ENCODE measurements around the gene PDIA2.
"Not testable (repeated sequence)": the region's sequence is repeated elsewhere in the genome, so short reads cannot be mapped to it uniquely, and the experiment has no call there.

Gene PDIA2, protein sequence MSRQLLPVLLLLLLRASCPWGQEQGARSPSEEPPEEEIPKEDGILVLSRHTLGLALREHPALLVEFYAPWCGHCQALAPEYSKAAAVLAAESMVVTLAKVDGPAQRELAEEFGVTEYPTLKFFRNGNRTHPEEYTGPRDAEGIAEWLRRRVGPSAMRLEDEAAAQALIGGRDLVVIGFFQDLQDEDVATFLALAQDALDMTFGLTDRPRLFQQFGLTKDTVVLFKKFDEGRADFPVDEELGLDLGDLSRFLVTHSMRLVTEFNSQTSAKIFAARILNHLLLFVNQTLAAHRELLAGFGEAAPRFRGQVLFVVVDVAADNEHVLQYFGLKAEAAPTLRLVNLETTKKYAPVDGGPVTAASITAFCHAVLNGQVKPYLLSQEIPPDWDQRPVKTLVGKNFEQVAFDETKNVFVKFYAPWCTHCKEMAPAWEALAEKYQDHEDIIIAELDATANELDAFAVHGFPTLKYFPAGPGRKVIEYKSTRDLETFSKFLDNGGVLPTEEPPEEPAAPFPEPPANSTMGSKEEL

DNA sequence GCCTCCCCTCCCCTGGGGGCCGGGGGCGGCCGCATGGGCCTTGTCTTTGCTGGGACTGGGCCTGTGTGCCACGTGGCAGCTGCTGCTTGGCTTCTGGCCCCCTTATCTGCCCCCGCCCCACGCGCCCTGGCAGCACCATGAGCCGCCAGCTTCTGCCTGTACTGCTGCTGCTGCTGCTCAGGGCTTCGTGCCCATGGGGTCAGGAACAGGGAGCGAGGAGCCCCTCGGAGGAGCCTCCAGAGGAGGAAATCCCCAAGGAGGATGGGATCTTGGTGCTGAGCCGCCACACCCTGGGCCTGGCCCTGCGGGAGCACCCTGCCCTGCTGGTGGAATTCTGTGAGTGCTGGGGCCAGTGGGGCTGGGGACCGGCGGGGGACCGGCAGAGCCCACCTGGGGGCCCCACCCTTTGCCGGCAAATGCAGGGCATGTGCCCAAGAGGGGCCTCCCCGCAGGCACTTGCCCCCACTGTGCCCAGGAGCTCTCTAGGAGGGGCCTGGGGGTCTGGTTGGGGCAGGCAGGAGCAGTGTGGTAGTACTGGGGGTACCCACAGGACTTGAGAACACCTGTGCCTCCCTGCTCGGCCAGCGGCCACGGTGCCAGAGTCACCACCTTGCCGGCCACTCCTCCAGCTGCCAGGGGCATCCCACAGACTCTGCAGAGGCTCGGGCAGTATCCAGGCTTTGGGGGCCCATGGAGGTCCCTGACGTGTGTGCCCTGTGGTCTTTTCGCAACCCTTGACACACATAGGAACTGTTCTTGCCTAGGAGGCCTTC, at the start of gene PDIA2:
Gene PDIA2 (plus strand): TSS at position 132 of the 773 bp plus-strand sequence. CDS start 6 bp downstream, at position 138.
- DNase-seq (ENCODE audit: low spot score), result no peak

DNA sequence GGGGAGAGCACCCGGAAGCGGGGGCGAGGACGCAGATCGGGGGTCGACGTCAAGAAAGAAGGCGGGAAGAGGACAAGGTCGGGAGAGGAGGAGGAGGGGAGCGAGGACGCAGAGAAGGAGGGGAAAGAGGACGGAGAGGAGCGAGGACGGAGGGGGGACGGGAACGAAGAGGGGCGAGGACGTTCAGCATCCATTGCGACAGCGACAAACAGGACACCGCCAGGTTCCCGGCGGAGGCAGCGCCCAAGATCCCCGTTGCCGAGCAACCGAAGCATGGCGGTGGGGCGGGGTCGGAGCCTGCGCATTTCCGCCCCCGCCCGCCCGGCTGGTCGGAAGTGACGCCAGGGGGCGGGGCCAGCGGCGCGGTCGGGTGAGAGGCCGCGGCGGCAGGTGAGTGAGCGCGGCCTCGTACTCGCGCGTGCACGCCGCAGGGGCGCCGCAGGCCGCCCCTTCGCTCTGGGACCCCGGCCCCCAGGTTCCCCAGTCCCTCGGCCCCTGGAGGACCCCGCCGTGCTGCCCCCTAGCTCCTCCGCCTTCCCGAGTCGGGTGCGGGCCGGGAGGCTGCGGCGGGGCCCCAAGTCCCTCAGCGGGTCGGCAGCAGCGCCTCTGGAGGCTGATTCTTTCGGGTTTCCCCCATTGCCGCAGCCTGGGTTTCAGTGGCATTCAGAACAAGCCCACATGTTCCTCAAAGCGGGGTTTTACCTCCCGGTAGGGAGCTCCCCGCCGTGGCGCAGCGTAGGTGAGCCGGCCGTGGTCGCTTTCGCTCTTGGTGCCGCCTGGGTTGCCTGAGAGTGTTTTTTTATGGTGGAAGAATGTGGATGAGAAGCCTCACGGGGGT, 48.3 kb upstream of the PDIA2 start, which contains the start of gene FAM234A:
Gene FAM234A (plus strand): TSS at position 354 of the 838 bp plus-strand sequence. CDS start 19,593 bp downstream, outside the sequence.
- peak; percentile 99 for DNase-seq (ENCODE audit: low spot score)

DNA sequence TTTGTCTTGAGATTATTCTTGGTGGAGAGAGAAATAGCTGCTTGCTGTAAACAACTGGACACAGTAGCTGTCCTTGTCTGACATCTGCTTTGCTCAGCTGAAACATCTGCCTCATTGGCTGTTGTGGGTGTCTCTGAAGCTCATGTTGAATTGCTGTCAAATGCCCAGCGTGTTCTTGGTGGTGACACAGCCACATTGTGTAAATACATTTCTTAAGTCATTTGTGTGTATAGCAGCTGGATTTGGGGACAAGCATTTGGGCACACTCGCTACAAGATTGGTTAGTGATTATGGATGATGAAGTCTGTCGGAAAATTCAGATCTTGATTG, 43.1 kb upstream of the PDIA2 start:
- DNase-seq (ENCODE audit: low spot score), result peak; percentile 22

DNA sequence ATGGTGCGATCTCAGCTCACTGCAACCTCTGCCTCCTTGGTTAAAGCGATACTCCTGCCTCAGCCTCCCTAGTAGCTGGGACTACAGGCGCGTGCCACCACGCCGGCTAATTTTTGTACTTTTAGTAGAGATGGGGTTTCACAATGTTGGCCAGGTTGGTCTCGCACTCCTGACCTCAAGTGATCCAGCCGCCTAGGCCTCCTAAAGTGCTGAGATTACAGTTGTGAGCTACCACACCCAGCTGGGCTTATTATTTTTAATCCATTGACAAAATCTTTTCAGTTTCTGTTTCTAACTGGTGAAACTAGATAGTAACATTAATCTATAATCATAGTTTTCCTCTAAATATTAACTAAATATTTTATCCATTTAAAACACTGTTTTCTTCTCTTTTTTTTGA, 42.4 kb upstream of the PDIA2 start:
- DNase-seq (ENCODE audit: low spot score), result no peak

DNA sequence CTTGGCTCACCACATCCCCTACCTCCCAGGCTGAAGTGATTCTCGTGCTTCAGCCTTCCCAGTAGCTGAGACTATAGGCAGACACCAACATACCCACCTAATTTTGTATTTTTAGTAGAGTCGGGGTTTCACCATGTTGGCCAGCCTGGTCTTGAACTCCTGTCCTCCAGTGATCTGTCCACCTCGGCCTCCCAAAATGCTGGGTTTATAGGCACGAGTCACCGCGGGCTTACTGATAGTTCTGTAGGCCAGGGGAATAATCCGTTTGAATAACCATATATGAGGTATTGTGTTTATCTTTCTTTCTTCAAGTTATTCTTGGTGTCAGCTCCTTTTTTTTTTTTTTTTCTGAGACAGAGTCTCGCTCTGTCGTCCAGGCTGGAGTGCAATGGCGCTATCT, 40.7 kb upstream of the PDIA2 start:
- DNase-seq (ENCODE audit: low spot score), result no peak

DNA sequence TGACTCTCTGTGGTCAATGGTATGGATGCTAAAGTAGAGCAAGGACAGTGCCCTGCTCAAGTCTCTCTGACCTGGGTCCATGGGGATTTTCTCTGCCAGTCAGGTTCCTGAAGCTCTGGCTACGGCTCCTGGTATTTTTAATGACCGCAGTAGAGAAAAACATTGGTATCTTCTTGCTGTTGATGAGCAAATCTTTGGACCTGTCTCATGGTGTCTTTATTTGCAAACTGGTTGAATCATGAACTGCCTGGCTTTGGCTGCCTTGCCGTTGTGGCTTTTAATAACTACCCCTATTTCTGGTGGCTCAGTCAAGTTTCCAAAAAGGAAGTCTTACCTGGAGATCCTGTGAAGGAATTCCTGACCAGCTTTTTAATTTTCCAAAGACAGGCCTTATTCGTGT, 39.6 kb upstream of the PDIA2 start:
- DNase-seq (ENCODE audit: low spot score), result no peak

DNA sequence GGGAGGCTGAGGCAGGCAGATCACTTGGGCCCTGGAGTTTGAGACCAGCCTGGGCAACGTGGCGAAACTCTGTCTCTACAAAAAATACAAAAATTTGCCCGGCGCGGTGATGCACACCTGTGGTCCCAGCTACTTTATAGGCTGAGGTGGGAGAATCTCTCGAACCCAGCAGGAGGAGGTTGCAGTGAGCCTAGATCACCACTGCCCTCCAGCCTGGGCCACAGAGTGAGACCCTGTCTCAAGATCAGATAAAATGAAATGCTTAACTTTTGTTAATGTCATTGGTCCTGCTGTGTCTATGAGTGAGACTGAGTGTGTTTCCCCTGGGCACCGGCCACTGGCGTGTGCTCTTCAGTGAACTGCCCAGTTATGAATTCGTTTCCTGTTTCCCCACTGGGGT, 37.9 kb upstream of the PDIA2 start:
- DNase-seq (ENCODE audit: low spot score), result no peak

DNA sequence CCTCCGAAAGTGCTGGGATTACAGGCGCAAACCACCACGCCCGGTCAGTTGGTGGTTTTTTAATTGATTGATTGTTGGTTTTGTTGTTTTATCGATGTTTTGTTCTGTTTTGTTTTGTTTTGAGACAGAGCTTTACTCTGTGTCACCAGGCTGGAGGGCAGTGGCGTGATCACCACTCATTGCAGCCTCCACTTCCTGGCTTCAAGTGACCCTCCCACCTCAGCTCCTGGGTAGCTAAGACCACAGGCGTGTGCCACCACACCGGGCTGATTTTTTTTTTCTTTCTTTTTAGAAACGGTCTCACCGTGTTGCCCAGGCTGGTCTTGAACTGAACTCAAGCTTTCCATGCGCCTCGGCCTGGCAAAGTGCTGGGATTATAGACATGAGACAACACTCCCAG, 35.9 kb upstream of the PDIA2 start:
- DNase-seq (ENCODE audit: low spot score), result no peak

DNA sequence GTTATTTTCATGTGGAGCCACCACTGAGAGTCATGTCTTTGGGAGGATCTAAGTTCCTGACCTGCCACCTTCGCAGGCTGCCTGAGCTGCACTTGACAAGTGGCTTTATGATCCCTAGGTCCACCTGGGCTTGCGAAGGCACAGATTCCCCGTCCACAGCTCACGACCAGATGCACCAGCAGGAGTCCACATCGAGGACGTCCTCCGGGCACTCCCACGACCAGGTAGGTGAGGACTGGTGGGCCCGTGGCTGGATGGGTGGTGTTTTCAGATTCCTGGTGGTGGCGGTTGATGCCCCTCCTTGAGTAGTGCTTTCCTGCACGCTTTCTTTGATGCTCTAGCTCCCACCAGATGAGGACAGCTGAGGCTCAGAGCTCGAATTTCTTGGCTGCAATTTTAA, 33.5 kb upstream of the PDIA2 start:
- no peak for DNase-seq (ENCODE audit: low spot score)

DNA sequence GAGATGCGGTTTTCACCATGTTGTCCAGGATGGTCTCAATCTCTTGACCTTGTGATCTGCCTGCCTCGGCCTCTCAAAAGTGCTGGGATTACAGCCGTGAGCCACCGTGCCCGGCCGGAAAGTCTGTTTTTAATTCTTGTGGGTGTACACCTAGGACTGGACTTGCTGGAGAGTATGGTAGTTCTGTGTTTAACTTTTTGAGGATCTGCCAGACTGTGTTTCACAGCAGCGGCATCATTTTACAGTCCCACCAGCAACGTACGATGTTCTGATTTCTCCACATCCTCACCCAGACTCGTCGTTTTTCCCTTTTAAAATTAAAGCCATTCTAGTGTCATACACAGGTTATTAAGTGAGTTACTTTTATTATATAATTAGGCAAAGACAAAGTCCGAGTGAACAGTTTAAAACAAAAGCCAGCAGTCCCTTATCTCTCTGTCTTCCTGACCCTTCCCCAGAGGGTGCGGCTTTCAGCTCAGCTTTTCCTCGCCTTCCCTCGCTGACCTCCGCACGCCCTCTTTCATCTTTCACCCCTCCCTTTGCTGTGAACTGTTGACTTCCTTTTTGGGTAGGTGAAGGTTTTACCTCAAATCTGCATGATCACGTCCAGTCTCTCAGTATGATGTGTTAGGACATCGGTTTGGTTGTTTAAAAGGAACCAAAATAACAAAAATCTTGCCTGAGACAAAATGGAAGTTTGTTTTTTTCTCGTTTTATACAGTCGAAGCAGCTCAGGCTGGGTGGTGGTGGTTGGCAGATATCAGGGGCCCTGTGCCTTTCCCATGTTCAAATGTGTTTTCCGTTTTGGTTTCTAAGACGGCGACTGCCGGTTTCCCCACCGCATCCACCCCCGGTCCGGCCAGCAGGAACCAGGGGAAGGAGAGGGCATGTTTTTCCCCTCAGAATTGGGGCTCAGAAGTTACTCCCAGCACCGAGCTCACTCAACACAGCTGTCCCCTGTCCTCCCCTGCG, 30.3 kb upstream of the PDIA2 start:
- no peak for DNase-seq (ENCODE audit: low spot score)

DNA sequence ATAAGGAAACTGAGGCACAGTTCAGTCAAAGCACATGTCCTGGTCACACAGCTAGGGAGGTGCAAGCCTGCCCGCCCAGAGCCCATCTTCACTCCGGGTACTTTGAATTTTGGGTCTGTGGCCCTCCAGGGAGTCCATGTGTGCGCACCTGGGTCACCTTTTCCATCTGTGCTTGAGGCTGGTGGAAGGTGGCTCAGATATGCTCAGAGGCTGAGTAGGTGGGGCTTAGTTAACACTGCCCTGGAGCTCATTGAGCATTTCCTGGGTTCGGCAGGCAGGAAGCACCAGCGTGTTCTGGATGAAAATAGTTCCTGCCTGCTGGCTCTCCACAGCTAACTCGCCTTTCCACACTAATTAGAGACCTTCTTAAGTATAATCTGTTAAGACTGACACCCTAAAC, 29.1 kb upstream of the PDIA2 start:
- no peak for DNase-seq (ENCODE audit: low spot score)

DNA sequence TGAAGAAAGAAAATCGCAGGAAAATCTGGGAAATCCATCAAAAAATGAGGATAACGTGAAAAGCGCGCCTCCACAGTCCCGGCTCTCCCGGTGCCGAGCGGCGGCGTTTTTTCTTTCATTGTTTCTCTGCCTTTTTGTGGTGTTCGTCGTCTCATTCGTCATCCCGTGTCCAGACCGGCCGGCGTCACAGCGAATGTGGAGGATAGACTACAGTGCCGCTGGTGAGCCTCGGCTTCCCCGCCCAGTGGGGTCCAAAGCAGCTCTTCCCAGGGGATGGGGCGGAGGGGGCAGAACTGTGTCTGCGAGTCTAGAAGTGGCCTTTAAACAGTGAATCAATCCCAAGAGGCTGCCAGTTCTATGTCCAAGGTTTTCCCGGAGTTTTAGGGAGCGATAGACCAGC, 28.5 kb upstream of the PDIA2 start:
- no peak for DNase-seq (ENCODE audit: low spot score)

DNA sequence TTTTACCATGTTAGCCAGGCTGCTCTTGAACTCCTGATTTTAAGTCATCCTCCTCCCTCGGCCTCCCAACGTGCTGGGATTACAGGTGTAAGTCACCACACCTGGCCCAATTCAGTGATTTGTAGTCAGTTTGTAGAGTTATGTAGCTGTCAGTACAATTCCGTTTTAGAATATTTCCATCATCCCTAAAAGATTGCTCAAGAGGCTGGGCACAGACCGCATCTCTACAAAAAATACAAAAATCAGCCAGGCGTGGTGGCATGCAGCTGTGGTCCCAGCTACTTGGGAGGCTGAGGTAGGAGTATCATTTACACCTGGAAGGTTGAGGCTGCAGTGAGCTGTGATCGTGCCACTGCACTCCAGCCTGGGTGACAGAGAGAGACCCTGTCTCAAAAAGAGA, 27.8 kb upstream of the PDIA2 start:
- DNase-seq (ENCODE audit: low spot score), result no peak

DNA sequence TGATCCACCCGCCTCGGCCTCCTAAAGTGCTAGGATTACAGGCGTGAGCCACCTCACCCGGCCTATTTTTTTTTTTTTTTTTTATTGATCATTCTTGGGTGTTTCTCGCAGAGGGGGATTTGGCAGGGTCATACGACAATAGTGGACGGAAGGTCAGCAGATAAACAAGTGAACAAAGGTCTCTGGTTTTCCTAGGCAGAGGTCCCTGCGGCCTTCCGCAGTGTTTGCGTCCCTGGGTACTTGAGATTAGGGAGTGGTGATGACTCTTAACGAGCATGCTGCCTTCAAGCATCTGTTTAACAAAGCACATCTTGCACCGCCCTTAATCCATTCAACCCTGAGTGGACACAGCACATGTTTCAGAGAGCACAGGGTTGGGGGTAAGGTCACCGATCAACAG, 24.9 kb upstream of the PDIA2 start:
- not testable (repeated sequence) for DNase-seq (ENCODE audit: low spot score)

DNA sequence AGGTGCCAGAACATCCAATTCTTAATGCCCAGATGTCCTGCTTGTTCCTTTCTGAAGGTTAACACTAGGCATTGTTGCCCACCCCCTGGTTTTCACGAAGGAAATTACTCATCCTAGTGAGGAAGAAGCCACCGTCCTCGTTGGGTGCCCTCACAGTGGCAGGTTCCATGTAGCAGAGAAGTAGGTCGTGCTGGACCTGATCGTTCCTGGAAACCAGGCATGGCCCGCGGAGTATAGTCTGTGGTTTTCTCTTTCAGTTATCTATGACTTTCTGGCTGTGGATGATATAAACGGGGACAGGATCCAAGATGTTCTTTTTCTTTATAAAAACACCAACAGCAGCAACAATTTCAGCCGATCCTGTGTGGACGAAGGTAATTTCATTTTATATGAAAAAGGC, 23.7 kb upstream of the PDIA2 start:
- DNase-seq (ENCODE audit: low spot score), result no peak

DNA sequence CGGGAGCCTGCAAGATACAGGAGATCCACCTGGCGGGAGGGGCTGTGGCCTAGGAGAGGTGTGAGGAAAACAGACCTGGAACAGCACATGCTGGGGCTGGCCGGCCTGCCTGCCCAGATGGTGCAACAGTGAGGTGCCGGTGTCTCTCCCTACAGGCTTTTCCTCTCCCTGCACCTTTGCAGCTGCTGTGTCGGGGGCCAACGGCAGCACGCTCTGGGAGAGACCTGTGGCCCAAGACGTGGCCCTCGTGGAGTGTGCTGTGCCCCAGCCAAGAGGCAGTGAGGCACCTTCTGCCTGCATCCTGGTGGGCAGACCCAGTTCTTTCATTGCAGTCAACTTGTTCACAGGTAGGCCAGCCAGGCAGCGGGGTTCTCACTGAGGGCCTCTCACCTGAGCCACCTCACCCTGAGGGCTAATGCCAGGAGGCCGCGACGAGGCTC, 23.1 kb upstream of the PDIA2 start:
- no peak for DNase-seq (ENCODE audit: low spot score)

DNA sequence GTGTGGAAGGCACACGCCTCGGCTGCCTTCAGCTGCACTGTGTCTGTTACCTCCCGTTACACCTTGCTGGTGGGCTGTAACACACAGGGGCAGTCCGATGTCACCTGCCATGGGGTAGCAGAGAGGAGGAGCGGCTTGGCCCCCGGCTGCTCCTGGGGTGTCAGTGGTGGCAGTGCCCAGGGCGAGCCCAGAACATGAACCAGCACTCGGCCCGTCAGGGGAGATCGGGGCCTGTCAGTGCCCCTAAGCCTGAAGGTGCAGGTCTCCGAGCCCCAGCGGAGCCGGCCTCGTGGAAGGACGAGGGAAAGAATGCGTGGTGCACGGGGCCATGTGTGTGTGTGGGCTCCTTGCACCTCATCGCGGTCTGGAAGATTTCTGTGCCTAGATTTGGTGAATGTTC, 22.6 kb upstream of the PDIA2 start:
- DNase-seq (ENCODE audit: low spot score), result no peak

DNA sequence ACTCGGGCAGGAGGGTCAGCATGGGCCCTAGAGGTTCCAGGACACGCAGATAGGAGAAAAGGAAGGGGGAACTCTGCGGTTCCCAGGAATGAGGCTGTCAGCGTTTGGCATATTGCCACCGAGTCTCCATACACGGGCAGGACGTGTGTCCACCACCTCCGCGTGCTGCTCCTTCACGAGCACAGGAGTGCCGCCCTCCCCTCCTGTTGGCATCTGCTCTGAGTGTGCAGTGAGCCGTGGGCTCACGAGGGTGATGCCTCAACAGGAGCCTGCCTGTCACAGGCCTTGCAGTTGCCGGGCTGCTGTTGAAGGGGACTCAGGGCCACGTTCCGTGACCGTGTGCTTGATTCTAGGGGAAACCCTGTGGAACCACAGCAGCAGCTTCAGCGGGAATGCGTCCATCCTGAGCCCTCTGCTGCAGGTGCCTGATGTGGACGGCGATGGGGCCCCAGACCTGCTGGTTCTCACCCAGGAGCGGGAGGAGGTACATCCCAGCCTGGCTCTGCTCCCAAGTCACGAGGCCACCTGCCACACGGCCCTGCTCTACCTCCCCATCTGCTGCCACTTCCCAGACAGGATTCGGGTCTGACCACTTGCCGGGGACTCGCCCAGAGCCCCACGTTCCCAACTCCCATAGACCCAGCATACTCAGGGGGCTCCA, 21.8 kb upstream of the PDIA2 start:
- DNase-seq (ENCODE audit: low spot score), result no peak

DNA sequence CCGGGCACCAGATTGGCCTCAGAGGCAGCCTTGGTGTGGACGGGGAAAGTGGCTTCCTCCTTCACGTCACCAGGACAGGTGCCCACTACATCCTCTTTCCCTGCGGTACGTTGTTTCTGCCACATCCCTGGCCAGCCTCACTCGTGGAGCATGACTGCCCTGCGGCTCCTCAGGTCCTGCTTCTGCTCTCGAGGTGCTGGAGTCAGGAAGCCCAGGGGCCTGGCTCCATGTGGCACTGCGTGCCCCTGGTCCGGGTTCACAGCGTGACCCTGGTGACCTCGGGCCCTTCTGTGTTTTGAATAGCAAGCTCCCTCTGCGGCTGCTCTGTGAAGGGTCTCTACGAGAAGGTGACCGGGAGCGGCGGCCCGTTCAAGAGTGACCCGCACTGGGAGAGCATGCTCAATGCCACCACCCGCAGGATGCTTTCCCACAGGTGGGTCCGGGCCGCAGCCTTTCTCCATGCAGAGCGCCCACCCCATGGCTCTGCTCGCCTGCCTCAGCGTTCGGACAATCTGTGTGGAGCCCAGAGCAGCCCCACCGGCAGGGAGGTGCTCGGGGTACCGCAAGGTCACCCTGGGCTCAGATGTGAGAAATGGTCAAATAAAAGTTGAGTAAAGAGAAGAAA, 20.7 kb upstream of the PDIA2 start:
- DNase-seq (ENCODE audit: low spot score), result no peak

DNA sequence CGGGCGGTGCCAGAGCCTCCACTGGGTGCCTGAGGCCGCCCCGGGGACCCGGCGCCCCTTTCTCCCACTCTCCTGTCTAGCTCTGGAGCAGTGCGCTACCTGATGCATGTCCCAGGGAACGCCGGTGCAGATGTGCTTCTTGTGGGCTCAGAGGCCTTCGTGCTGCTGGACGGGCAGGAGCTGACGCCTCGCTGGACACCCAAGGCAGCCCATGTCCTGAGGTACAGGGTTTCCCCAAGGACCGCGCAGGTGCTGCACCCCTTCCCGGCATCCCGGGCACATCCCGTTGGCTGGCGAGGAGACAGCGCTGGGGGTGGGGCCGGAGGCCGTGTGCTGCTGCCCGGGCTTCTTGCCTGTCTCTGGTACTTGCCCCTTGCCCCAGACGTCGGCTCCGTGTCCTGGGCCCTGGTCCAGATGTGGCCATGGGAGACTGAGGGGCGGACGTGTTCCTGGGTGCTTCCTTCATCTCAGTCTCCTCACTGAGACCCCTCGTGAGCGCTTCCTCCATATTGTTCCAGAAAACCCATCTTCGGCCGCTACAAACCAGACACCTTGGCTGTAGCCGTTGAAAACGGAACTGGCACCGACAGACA, 19.7 kb upstream of the PDIA2 start:
- no peak for DNase-seq (ENCODE audit: low spot score)
